Stimulated activated CD4-positive, alpha-beta T cell treated with anti-CD3 and anti-CD28 coated beads, Interleukin-15, amount 100 ng/mL, for 1 hour (primary cell): ENCODE measurements around the gene SEZ6.
A peak's percentile ranks its signal among the peaks of the same experiment; 100 is the strongest.

ENCODE experiments used
- DNase-seq, 2 donors: peaks; one replicate each; pipeline ENCODE4 v3.0.0-alpha.2; 2020; ENCODE audit warnings: low read depth in 1 of 2, low spot score in 1 of 2

The SEZ6 gene, protein sequence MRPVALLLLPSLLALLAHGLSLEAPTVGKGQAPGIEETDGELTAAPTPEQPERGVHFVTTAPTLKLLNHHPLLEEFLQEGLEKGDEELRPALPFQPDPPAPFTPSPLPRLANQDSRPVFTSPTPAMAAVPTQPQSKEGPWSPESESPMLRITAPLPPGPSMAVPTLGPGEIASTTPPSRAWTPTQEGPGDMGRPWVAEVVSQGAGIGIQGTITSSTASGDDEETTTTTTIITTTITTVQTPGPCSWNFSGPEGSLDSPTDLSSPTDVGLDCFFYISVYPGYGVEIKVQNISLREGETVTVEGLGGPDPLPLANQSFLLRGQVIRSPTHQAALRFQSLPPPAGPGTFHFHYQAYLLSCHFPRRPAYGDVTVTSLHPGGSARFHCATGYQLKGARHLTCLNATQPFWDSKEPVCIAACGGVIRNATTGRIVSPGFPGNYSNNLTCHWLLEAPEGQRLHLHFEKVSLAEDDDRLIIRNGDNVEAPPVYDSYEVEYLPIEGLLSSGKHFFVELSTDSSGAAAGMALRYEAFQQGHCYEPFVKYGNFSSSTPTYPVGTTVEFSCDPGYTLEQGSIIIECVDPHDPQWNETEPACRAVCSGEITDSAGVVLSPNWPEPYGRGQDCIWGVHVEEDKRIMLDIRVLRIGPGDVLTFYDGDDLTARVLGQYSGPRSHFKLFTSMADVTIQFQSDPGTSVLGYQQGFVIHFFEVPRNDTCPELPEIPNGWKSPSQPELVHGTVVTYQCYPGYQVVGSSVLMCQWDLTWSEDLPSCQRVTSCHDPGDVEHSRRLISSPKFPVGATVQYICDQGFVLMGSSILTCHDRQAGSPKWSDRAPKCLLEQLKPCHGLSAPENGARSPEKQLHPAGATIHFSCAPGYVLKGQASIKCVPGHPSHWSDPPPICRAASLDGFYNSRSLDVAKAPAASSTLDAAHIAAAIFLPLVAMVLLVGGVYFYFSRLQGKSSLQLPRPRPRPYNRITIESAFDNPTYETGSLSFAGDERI

DNA sequence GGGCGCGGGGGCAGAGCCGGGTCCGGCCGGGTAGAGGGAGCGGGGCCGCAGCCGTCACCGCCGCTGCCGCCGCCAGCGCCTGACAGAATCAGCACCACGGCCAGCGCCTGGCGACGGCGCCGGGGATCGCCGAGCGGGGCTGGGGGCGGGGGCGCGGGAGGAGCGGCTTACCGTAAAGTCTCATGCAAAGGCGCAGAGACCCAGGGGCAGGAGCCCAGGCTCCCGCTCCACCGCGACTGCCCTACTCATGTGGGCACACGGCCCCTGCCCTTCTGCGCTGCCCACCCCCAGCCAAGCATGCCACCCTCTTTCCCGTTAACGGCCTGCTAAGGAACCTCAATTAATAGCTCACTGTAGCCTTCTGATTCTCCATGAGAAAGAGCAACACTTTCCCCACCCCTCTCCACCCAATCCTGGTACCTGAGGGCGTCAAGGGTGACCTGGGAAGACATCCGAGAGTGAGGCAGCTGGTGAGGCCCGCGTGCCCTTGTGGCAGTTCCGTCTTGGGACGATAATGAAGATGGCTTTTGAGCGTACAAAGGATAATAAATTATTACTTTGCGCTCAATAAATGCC lies at the start of gene SEZ6:
Gene SEZ6, minus strand, starts transcription at position 98 of the 576 bp plus-strand sequence. CDS start 164 bp downstream, outside the sequence.
- DNase-seq: peak; percentile 9 to 65

DNA sequence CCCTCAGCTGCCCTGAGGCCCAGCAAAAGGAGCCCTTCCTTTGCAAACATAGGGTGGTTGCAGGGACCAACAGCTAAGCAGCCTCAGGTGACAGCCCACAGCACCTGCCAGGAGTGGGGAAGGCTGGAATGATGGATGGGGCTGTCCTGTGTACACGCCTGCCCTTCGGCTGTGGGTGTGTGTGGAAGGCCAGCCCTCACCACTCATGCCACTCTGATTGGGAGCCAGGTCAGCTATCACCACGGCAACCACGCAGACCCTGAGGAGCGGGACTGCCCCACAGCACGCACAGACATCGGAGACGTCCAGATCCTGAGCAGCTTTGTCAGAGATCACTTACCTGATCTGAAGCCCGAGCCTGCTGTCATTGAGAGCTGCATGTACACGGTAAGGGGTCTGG lies 49.0 kb upstream of the SEZ6 start:
- no peak for DNase-seq

DNA sequence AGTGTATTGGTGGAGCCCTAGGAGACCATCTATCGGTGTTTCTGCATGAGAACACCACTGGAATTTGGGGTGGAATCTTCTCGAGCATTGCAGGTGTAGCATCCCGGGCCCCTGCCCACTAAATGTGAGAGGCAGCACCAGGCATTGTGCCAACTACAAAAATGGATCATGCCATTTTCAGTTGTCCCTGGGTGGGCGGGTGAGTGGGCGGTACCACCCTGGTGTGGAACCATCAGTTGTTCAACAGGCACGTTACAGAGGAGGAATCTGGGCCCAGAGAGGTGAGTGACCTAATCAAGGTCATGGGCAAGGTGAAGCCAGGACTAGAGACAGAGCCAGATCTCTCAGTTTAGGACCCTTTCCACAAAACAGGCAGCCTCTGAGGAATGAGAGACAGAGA lies 45.9 kb upstream of the SEZ6 start:
- no peak for DNase-seq

DNA sequence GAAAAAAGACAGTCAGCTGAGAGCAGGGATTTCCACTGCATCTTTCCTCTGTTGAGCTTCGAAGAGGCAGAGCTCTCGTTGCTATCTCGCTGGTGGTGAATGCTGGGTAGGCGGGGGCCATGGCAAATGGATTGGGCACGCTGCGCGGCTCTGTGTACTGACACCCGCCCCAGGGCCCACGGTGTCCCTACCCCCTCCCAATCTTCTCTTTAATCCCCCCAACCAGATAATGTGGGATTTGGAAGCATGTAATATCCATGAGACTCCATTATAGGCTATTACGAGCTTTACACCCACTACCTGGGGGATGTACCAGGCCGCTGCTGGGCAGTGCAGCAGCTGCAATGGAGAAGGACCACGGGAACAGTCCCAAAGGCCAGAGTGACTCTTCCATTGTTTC lies 45.4 kb upstream of the SEZ6 start:
- no peak for DNase-seq

- no peak for DNase-seq
Measured at GRCh38 chr17:29050176-29050575, 44.3 kb upstream of the SEZ6 start.

- DNase-seq: no peak
Measured at GRCh38 chr17:29049541-29050145, 43.8 kb upstream of the SEZ6 start.

GRCh38 chr17:29048440-29049368 lies 42.9 kb upstream of the SEZ6 start:
- no peak for DNase-seq

GRCh38 chr17:29046473-29046839 lies 40.6 kb upstream of the SEZ6 start:
- no peak for DNase-seq

DNA sequence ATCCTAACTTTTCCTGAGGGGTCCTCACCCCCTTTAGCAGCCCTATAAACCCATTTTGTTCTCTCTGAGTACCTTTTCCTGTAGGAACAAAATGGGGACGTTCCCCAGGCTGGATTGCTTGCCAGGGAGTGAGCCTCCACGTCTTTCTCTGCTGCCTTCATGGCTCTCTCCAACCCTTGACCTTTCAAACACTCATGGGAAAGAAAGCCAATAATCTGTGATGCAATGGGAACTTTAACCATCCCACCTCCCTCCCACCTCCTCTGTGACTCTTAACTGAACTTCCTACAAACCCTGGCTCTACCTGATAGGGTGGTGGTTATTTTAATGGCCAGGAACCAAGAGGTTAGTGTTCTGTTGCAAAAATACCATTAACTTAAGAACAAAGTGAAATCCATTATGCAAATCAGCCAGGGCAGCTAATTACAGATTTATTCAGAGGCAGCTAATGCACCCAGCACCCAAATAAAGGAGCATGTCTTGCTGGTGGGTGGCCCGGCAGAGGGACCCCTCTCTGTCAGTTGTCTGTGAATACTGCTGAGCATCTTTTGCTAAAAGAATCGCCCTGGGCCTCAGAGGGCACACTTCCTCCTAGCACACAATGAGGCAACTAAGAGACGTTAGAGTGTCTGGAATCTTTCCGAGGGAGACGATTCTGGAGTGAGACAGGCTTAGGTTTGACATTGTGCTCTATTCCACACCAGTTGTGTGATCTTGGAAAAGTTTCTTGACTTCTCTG lies 40.1 kb upstream of the SEZ6 start:
- DNase-seq: no peak

DNA sequence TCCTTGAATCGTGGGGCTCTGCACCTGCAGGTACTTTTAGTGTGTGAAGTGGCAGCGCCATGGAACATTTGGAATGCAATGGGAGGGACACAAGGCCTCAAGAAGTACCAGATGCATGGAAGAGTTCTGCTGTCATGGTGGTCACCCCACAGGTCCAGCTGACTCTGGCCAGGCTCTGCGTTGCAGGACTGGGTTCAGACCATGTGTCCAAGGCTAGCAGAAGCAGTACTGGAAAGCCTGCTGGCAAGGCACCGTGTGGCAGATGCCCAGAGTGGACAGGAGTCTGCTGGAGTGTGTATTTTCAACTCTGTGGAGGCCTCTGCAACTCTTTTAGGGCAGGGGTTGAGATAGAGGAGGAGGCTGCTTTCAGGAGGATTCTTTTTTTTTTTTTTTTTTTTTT lies 39.2 kb upstream of the SEZ6 start:
- DNase-seq: no peak

- DNase-seq: no peak
Measured at GRCh38 chr17:29043539-29044145, 37.8 kb upstream of the SEZ6 start.

GRCh38 chr17:29042679-29043538 lies 37.1 kb upstream of the SEZ6 start, which contains the start of gene PIPOX:
PIPOX (plus strand) TSS chr17:29043141; CDS start chr17:29043226, 85 bp downstream.
- DNase-seq: no peak

GRCh38 chr17:29042026-29042678 lies 36.3 kb upstream of the SEZ6 start:
- DNase-seq: no peak

- DNase-seq: no peak
Measured at GRCh38 chr17:29041571-29041970, 35.7 kb upstream of the SEZ6 start.

GRCh38 chr17:29041091-29041490 lies 35.3 kb upstream of the SEZ6 start:
- DNase-seq: no peak

DNA sequence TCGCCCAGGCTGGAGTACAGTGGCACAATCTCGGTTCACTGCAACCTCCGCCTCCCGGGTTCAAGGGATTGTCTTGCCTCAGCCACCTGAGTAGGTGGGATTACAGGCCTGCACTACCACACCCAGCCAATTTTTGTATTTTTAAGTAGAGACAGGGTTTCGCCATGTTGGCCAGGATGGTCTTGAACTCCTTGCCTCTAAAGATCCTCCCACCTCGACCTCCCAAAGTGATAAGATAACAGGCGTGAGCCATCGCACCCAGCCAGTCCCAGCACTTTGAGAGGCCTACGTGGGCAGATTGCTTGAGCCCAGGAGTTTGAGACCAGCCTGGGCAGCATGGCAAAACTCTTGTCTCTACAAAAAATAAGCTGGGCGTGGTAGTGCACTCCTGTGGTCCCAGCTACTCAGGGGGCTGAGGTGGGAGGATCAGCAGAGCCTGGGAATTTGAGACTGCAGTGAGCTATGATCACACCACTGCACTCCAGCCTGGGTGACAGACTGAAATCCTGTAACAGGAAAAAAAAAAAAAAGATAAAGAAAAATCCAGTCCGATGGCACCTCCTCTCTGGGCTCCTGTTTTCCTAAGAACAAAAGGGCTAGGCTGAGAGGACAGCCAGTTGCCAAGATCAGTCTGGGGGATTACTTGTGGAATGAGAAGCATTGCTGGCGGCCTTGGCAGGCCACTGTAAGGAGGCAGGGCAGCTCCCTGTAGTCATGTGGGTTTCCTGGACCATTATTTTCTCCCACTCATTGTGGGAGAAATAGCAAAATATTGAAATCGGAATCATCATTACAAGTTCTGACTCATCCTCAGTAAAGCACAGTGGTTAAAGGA lies 34.1 kb upstream of the SEZ6 start:
- DNase-seq: no peak
